Type B pancreatic cell (in vitro differentiated cells): ENCODE data around the gene CLDN20. TPM values are rescaled to one million over a fixed set of nuclear protein-coding genes. Genes with fewer than 3 reads are reported as not detected.
"Not testable (repeated sequence)": the region's sequence is repeated elsewhere in the genome, so short reads cannot be mapped to it uniquely, and the experiment has no call there.

ENCODE experiments used
- DNase-seq: peaks from one replicate; pipeline ENCODE4 v3.0.0; 2021; ENCODE audit warnings: mixed read lengths; ENCODE audit not compliant: unreplicated experiment; ENCODE audit errors: extremely low spot score
- H3K27ac Mint-ChIP-seq: 2 replicates; pipeline ENCODE4 v1.8.0; 2021; ENCODE audit warnings: mild to moderate bottlenecking, mixed read lengths
- H3K27me3 Mint-ChIP-seq: 2 replicates; pipeline ENCODE4 v1.8.0; 2021; ENCODE audit warnings: mixed read lengths
- H3K36me3 Mint-ChIP-seq: 2 replicates; pipeline ENCODE4 v1.8.0; 2021; ENCODE audit warnings: mixed read lengths
- H3K4me1 Mint-ChIP-seq: one replicate; pipeline ENCODE4 v1.8.0; 2021; ENCODE audit warnings: mixed read lengths; ENCODE audit not compliant: unreplicated experiment
- H3K4me3 Mint-ChIP-seq: 2 replicates; pipeline ENCODE4 v1.8.0; 2021; ENCODE audit warnings: mild to moderate bottlenecking, mixed read lengths
- H3K9me3 Mint-ChIP-seq: 2 replicates; pipeline ENCODE4 v1.8.0; 2021; ENCODE audit warnings: mixed read lengths
- CTCF ChIP-seq: fragments of 200-600 bp; sonication (generic); conservative IDR thresholded peaks from 2 replicates; pipeline ENCODE4 v1.5.0; 2021; ENCODE audit warnings: antibody characterized with exemption, mild to moderate bottlenecking
- total RNA-seq: library from RNA; stranded (reverse); gene quantifications from 2 replicates; pipeline ENCODE4 v1.2.1, GENCODE V29; 2021; ENCODE audit warnings: low replicate concordance

Gene CLDN20
- total RNA-seq, 1 donor from 2014 or later: not detected

DNA sequence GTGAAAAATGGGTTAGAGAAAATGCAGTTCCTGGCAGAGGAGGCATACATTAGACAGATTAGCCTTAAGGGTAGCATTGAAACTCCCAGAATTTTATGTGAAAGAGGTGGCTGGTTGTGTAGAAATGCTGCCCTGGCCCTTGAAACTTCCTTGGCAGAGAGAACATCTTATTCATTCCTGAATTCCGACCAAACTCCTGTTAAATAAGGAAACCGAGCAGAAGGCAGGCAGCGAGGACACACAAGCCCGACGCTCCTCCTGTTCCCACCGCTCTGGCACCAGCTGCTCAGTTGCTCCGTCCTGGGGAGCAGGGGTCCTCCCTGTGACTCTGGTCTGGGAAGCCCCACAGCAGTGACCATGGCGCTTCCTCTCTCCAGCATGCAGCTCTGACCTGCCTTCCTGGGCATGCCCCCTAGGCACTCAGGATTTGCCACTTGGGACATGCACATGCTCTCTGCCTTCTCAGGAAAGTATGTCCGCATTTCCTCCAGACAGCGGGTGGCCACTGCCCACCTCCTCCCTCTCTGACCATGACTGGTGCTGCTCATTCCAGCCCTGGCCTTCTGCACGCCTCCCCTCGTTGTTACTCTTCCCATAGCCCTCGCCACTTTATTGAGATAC lies 35.2 kb upstream of the CLDN20 start:
- H3K9me3 Mint-ChIP-seq: peaks cover 3% of the 10 kb centered on the region
- peaks cover 3% of the 10 kb centered on the region for H3K36me3 Mint-ChIP-seq
- H3K4me1 Mint-ChIP-seq: peaks cover 5% of the 10 kb centered on the region
- no peak overlapping the region for H3K27ac Mint-ChIP-seq
- no peak overlapping the region for H3K4me3 Mint-ChIP-seq
- no peak for DNase-seq
- H3K27me3 Mint-ChIP-seq: no peaks in the 10 kb centered on the region
- TF ChIP-seq CTCF: no peak

GRCh38 chr6:155230975-155231374 lies 32.8 kb upstream of the CLDN20 start:
- not testable (repeated sequence) for H3K4me1 Mint-ChIP-seq, DNase-seq, H3K4me3 Mint-ChIP-seq

DNA sequence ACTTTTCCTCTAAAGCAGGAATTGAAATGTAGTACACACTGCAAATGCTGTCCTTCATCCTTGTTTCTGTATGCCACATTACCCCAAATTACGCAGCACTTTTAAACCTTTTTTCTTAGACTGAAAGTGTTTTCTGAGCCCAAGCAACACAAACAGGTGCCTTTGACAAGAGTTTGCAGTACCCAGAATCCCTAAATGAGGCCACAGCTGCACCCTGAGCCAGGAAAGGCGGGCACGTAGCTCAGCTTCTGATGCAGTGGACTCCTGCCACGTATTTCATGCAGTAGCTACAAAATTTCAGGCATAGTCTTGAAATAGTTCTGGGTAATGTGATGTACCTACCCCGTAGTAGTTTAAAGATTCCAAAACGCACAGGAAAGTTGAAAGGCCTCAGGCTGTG lies 31.0 kb upstream of the CLDN20 start:
- H3K27me3 Mint-ChIP-seq: no peaks in the 10 kb centered on the region
- H3K27ac Mint-ChIP-seq: no peak overlapping the region
- no peak for TF ChIP-seq CTCF
- H3K9me3 Mint-ChIP-seq: no peaks in the 10 kb centered on the region
- peaks cover 3% of the 10 kb centered on the region for H3K36me3 Mint-ChIP-seq
- H3K4me3 Mint-ChIP-seq: no peak overlapping the region
- no peaks in the 10 kb centered on the region for H3K4me1 Mint-ChIP-seq
- no peak for DNase-seq

More at GRCh38 chr6:155230975-155231374, 32.8 kb upstream of the CLDN20 start:
- H3K27me3 Mint-ChIP-seq, H3K27ac Mint-ChIP-seq, H3K9me3 Mint-ChIP-seq, H3K36me3 Mint-ChIP-seq: not testable (repeated sequence)

- no peak for TF ChIP-seq CTCF
- no peaks in the 10 kb centered on the region for H3K4me1 Mint-ChIP-seq
- H3K27me3 Mint-ChIP-seq: no peaks in the 10 kb centered on the region
- H3K27ac Mint-ChIP-seq: no peak overlapping the region
- peaks cover 10% of the 10 kb centered on the region for H3K36me3 Mint-ChIP-seq
- no peak overlapping the region for H3K4me3 Mint-ChIP-seq
- DNase-seq: no peak
- H3K9me3 Mint-ChIP-seq: no peaks in the 10 kb centered on the region
These were observed 29.6 kb upstream of the CLDN20 start for GRCh38 chr6:155234167-155234566.

GRCh38 chr6:155234687-155235086 lies 29.1 kb upstream of the CLDN20 start:
- Mint-ChIP-seq H3K9me3 (no peaks in the 10 kb centered on the region), H3K4me1 (no peaks in the 10 kb centered on the region), H3K27ac (no peak overlapping the region), H3K36me3 (peaks cover 10% of the 10 kb centered on the region), H3K27me3 (no peaks in the 10 kb centered on the region), H3K4me3 (no peak overlapping the region)
- no peak for DNase-seq
- TF ChIP-seq CTCF: no peak

GRCh38 chr6:155235087-155235486 lies 28.7 kb upstream of the CLDN20 start:
- no peak overlapping the region for H3K4me3 Mint-ChIP-seq

More at GRCh38 chr6:155235087-155235486, 28.7 kb upstream of the CLDN20 start:
- no peaks in the 10 kb centered on the region for H3K4me1 Mint-ChIP-seq
- no peaks in the 10 kb centered on the region for H3K27me3 Mint-ChIP-seq
- H3K36me3 Mint-ChIP-seq: peaks cover 13% of the 10 kb centered on the region
- no peak for DNase-seq
- H3K27ac Mint-ChIP-seq: no peak overlapping the region
- no peaks in the 10 kb centered on the region for H3K9me3 Mint-ChIP-seq
- no peak for TF ChIP-seq CTCF
